HTR-8/SVneo (cell line): ENCODE measurements around the gene HAND1.

Source experiments
- DNase-seq: peaks from one replicate; pipeline ENCODE4 v3.0.0; 2011; ENCODE audit warnings: low spot score, mixed read lengths; ENCODE audit not compliant: insufficient read length
- FAIRE-seq: peaks from 2 replicates; lab custom pipeline; 2011; peaks lifted over from hg19 to GRCh38; lab: Jason Lieb, UNC

Gene HAND1

GRCh38 chr5:154465169-154465568 lies 12.9 kb downstream of the HAND1 start:
- FAIRE-seq: no peak
- peak; percentile 31 for DNase-seq

- FAIRE-seq: no peak
- no peak for DNase-seq
These were observed 13.6 kb downstream of the HAND1 start for GRCh38 chr5:154464438-154464837.

DNA sequence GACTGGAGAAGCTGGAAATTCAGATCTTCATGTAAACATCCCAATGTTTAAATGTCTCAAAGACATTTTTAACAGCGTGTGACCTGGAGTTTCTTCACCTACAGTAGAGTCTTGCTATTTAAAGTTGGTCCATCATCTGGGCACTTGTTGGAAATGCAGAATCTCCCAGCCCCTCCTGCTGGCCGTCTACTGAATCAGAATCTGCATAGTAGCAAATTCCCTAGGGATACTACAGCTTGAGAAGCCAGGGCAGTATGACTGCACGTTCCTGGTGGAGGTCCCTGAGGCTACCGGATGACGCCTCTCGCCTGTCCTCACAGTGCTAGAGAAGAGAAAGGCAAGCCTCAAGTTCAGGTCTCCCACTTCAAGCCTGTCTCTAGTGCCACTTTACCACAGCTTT lies 16.5 kb downstream of the HAND1 start:
- no peak for FAIRE-seq

DNA sequence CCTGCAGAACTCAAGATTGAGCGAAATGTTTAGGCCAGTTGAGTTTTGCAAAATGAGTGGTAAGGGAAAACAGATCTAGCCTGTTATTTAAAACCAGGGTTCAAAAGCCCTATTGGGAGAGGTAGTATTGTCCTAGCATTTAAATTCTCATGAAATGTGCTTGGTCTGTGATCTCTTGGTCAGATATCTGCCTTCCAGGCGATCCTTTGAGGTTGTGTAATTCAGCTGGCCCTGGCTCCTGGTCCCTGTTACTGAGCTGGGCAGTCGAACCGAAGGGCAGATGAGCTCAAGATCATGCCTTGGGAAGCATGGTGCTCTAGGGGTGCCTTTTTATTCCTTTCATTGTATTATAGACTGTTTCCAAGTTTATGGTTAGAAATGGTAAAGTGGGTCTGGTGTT lies 17.9 kb downstream of the HAND1 start:
- FAIRE-seq (no peak), DNase-seq (no peak)

More for the DNA sequence above, 16.5 kb downstream of the HAND1 start:
- no peak for DNase-seq

DNA sequence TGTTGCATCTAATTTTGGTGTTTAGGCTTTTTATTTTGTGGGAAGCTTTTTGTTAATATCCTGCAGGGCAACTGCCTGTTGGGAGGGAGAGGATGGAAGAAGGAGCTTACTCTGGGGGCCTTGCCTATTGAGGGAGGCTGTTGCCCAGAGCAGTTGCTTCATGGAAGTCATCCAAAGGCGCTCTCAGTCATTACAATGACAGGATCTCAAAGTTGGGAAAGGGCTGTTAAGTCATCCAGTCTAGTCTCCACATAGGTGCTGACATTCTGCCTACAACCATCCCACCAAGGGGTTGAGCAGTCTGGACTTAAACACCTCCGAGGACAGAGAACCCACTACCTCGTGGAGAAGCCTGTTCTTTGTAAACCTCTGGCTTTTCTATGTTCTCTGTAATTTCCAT lies 19.0 kb downstream of the HAND1 start:
- FAIRE-seq (no peak), DNase-seq (no peak)

GRCh38 chr5:154456540-154456939 lies 21.5 kb downstream of the HAND1 start:
- FAIRE-seq (no peak), DNase-seq (no peak)

DNA sequence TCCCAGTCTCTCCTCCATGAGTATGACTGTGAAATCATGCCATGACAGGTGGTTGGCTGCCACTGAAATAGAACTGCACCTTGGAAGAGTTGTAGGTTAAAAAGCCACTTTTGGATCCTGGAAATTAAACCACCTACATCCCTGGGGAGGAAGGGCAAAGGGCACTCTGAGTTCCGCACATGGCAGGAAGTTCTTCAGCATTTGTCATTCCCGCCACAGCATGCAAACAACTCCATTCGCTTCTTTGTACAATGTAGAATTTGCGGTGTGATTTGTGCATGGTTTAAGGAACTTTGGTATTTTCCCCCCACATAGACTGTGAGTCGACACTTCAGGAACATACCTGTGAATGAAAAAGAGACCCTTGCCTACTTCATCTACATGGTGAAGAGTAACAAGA lies 22.4 kb downstream of the HAND1 start:
- no peak for DNase-seq
- FAIRE-seq: no peak

DNA sequence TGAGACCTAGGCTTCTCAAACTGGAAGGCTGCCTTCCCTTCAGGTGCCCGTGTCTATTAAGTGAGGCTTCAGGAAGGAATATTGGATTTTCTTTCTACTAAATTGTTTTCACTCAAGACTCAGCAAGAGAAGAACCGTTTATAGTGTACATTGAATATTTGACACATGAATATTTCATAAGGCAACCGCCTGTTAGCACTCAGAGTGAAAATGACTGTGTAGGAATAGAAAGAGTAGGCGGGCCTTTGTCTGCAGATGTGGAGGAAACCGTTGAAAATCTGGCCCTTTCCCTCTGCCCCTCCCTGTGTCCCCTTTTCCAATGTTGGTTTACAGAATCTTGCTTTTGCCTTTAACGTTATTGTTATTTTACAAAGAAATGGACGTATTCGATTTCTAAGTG lies 26.1 kb downstream of the HAND1 start:
- DNase-seq (no peak), FAIRE-seq (no peak)

GRCh38 chr5:154449786-154450185 lies 28.2 kb downstream of the HAND1 start:
- FAIRE-seq (no peak), DNase-seq (no peak)

GRCh38 chr5:154447089-154447725 lies 30.8 kb downstream of the HAND1 start:
- DNase-seq: no peak
- FAIRE-seq: no peak

DNA sequence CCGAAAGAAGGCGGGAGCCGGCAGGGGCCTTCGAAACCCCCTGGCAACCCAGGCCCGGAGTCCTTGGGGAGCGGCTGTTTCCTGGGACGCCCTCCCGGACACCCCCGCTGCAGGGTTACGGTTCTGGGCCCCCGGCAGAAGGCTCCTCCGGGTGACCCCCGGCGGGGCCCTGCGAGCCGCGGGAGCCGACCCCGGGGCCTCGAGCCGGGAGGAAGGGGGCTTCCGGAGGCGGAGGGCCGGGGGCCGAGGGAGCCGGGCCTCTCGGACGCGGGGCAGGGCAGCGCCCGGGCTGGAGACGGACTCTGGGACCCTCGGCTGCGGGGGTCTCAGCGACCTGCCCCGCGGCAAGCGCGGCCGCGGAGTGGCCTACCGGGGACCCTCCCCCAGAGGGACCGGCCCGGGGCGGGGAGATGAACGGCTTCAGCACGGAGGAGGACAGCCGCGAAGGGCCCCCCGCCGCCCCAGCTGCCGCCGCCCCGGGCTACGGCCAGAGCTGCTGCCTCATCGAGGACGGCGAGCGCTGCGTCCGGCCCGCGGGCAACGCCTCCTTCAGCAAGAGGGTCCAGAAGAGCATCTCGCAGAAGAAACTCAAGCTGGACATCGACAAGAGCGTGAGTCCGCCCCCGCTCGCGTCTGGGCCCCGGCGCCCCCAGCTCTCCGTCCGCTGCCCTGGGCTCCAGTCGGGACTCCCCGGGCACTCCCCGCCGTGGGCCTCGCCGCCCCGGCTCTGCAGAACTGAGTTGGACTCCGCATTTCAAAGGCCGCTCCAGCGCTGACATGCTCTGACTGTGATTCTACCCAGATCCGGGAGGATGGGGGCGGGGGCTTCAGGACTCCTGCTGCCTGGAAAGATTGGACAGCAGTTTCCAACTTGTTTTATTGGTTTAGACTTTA lies 31.6 kb downstream of the HAND1 start:
- FAIRE-seq: no peak

DNA sequence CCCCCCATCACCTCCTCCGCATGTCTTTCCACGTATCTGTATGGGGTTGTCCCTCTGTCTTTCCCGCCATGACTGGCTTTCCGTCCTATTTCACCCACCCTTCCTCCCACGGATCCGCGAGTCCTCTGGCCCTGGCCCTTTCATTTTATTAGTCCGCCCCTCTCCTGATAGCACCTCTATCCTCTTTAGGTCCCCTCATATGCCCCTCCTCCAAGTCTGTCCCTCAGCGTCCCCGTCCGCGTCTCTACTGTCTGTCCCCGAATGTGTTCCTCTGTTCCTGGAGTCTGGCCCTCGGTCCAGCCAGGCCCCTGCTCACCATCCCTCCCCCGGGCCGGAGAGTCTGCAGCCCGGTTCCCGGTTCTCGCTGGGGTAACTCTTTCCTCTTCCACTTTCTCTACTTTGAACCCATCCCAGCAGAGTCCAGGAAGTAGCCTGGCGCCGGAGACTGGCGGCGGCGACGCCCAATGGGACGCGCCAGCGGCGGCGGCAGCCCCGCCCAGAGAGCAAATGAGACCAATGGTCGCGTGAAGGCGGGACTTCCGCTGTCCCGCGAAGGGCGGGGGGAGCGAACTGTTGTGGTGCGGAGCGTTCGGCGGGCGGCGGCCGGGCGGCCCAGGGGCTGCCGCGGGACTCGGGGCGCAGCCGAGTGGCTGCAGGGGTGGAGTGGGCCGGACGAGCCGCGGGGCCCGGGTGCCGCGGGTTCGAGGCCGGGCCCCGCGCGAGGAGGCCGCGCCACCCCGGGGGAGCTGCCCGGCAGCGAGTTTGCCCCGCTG lies 32.4 kb downstream of the HAND1 start, which contains the start of gene SAP30L:
Gene SAP30L (plus strand): TSS at position 576 of the 773 bp plus-strand sequence. CDS start 608 bp downstream, outside the sequence.
- peak; percentile 85 for FAIRE-seq
- peak; percentile 100 for DNase-seq

More for the DNA sequence above, 31.6 kb downstream of the HAND1 start:
- peak; percentile 45 for DNase-seq

DNA sequence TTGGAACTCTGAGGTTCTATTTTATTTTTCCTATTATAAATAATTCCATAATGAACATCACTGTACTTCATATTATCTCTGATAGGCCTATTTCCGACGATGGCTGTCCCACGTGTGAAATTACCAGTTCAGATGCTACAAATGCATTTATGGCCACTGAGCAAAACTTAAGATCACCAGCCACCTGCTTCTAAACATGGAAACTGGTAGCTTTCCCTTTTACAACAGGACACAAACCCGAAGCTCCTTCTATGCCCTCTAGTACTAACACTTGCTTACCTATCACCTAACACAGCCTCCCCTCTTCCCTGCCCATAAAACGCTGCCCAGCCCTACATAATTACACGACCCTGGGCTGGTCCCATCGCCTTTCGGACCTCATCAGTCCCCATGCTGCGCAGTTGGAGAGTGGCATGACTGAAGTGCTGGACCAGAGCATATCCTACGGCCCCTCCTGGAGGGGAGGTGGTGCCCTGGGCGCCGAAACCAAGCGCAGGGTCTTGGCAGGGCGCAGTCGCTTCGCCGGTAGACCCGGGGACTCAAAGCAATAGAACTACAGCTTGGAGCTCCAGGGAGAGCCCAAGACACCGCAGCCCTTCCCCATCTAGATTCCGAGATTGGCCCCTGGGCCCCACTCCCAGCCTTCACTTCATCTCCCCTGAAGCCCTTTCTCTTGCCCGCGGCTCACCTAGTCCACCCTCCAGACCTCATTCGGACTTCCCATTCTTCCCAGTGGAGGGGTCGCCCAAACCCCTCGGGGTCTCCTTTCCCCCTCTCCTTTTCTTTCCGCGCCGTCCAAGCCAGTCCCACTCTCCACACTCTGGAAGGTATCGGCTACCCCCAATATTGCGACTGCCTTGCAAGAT lies 33.2 kb downstream of the HAND1 start:
- no peak for FAIRE-seq

GRCh38 chr5:154442801-154443200 lies 35.2 kb downstream of the HAND1 start:
- FAIRE-seq (no peak), DNase-seq (no peak)

More for the DNA sequence above, 33.2 kb downstream of the HAND1 start:
- peak; percentile 36 for DNase-seq

DNA sequence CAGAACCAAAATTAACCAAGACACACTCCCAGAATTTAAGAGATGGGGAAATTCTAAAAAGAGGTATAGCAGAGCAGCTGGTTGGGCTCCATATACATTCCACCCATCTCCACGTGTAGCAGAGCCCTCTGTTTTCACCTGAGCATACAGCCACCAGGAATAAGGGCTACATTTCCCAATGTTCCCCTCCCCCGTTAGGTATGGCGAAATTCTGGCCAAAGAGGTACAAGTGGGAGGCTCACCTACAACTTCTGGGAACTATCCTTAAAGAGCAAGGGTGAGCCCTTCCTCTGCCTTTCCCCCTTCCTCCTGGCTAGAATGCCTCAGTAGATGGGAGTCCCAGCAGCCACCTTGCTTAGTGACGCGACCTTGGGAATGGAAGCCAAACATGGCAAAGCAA lies 37.5 kb downstream of the HAND1 start:
- FAIRE-seq (no peak), DNase-seq (no peak)

DNA sequence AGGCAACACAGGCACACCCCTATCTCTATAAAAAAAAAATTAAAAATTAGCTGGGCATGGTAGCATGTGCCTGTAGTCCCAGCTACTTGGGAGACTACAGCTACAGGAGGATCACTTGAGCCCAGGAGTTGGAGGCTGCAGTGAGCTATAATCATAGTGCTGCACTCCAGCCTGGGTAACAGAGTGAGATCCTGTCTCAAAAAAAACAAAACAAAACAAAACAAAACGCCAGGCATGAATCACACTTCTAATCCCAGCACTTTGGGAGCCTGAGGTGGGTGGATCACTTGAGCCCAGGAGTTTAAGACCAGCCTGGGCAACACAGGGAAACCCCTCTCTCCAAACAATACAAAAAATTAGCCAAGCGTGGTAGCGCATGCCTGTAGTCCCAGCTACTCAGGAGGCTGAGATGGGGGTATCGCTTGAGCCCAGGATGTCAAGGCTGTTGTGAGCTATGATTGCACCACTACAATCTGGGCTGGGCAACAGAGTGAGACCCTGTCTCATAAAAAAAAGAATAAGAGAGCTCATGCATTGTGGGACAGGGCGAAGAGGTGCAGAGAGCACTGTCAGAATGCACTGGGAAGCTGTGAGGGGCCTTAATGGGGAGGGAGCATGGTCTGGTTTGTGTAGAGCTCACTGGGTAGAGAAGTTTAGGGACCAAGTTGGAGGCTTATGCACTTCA lies 40.6 kb downstream of the HAND1 start:
- no peak for DNase-seq
- FAIRE-seq: no peak

GRCh38 chr5:154435226-154435625 lies 42.8 kb downstream of the HAND1 start:
- DNase-seq (no peak), FAIRE-seq (no peak)

DNA sequence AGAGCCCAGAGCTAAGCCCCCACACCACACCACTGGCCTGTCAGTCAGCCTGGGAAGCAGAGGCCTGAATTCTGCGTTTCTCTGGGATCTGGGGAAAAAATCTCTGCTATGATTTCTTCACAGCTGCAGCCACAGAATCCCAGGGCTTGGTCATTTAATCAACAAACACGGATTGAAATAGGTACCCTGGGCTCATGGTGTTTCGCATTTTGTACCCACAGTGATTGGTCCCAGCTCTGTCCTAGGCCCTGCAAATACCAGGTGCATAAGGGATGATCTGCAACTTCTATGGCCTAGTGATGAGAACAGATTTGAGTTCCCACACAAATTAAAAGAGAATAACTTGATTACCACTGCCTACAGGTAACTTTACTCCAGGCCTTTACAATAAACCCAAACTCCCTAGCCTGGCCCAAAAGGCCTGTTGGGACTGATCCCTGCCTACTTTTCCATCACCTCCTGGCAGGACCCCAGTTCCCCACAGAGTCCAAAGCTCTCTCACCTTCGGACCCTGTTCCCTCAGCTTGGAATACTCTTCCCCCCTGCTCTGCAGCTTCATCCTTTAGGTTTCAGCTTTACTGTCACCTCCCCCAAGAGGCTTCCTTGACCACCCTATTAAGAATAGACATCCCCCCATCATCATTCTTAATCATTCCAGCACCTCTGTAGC lies 46.9 kb downstream of the HAND1 start:
- DNase-seq (no peak), FAIRE-seq (no peak)

DNA sequence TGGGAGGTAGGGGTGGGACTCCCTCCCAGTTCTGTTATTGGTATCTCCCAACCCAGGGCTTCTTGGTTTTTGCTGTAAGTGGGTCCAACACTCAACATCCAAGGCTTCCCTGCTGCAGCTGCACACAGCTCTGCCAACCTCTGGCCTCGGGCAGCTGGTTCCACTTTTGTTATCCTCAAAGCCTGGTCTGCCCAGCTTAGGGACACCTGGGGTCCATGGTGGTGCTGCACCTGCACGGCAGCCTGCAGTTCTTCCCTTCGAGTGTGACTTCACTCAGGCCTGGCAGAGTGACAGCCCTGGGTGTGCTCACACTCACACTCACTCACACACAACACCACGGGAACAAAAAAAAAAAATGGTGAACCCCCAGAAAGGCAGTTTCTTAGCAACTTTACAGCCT lies 47.6 kb downstream of the HAND1 start:
- DNase-seq (no peak), FAIRE-seq (no peak)
